GM19025 (cell line): Measurements from ENCODE around the gene LLGL2.

Source experiments
- ATAC-seq: cut with Tn5 transposase; IDR thresholded peaks from one replicate; pipeline ENCODE4 v1.9.1; 2021; ENCODE audit warnings: mild to moderate bottlenecking, low read depth, moderate library complexity; ENCODE audit not compliant: unreplicated experiment

The LLGL2 gene

GRCh38 chr17:75549246-75550138, 24.0 kb downstream of the LLGL2 start:
- ATAC-seq, result no peak

GRCh38 chr17:75550139-75550465, 24.6 kb downstream of the LLGL2 start:
- ATAC-seq, result no peak

GRCh38 chr17:75551266-75551665, 25.8 kb downstream of the LLGL2 start:
- no peak for ATAC-seq

- ATAC-seq, result no peak
These were observed 27.2 kb downstream of the LLGL2 start for GRCh38 chr17:75552425-75553294.

GRCh38 chr17:75553295-75554110, 28.0 kb downstream of the LLGL2 start:
- no peak for ATAC-seq

GRCh38 chr17:75555679-75556153, 30.2 kb downstream of the LLGL2 start:
- ATAC-seq, result no peak

- no peak for ATAC-seq
These were observed 31.8 kb downstream of the LLGL2 start for GRCh38 chr17:75557075-75557851.

- ATAC-seq, result no peak
These were observed 32.6 kb downstream of the LLGL2 start for GRCh38 chr17:75557852-75558665.

- ATAC-seq, result no peak
These were observed 33.4 kb downstream of the LLGL2 start for GRCh38 chr17:75558666-75559530.

GRCh38 chr17:75559958-75560533, 34.5 kb downstream of the LLGL2 start:
- no peak for ATAC-seq

- no peak for ATAC-seq
These were observed 36.6 kb downstream of the LLGL2 start for GRCh38 chr17:75561927-75562603.

- ATAC-seq, result no peak
These were observed 37.7 kb downstream of the LLGL2 start for GRCh38 chr17:75563063-75563758.

GRCh38 chr17:75564195-75564594, 38.7 kb downstream of the LLGL2 start:
- ATAC-seq, result no peak

GRCh38 chr17:75565066-75565465, 39.6 kb downstream of the LLGL2 start:
- ATAC-seq, result no peak

GRCh38 chr17:75565618-75566017, 40.1 kb downstream of the LLGL2 start:
- ATAC-seq, result no peak

- ATAC-seq, result no peak
These were observed 40.9 kb downstream of the LLGL2 start for GRCh38 chr17:75566416-75566815.

GRCh38 chr17:75566834-75567233, 41.3 kb downstream of the LLGL2 start:
- no peak for ATAC-seq
